HEK293 (cell line): Measurements from ENCODE around the gene PHLDB3.

Source experiments
- ATF2 ChIP-seq: fragments of 450-650 bp; formaldehyde crosslinking; IDR thresholded peaks from 2 replicates; pipeline ENCODE4 v1.5.1; 2016; ENCODE audit warnings: missing biosample characterization, missing genetic modification characterization, low read depth
- BCL11B ChIP-seq: fragments of 450-650 bp; formaldehyde crosslinking; IDR thresholded peaks from 2 replicates; pipeline ENCODE4 v1.5.1; 2016; ENCODE audit warnings: low read depth, missing biosample characterization, missing genetic modification characterization
- CTCF ChIP-seq: fragments of 450-650 bp; formaldehyde crosslinking; IDR thresholded peaks from 2 replicates; pipeline ENCODE4 v1.5.1; 2016; ENCODE audit warnings: missing biosample characterization, missing genetic modification characterization
- HOXC10 ChIP-seq: sonication (generic); formaldehyde crosslinking; IDR thresholded peaks from 2 replicates; pipeline ENCODE4 v1.8.1; 2023; ENCODE audit warnings: mild to moderate bottlenecking, missing genetic modification reagents
- KLF16 ChIP-seq: fragments of 450-650 bp; formaldehyde crosslinking; IDR thresholded peaks from 2 replicates; pipeline ENCODE4 v1.5.1; 2017; ENCODE audit warnings: missing biosample characterization, missing genetic modification characterization
- REST ChIP-seq: fragments of 450-650 bp; formaldehyde crosslinking; IDR thresholded peaks from 2 replicates; pipeline ENCODE4 v1.5.1; 2016; ENCODE audit warnings: missing biosample characterization, missing genetic modification characterization
- SP7 ChIP-seq: fragments of 450-650 bp; formaldehyde crosslinking; IDR thresholded peaks from 2 replicates; pipeline ENCODE4 v1.5.1; 2016; ENCODE audit warnings: missing biosample characterization, missing genetic modification characterization
- ZBTB26 ChIP-seq: fragments of 450-650 bp; formaldehyde crosslinking; optimal IDR thresholded peaks from 2 replicates; pipeline ENCODE3; 2016; ENCODE audit warnings: missing biosample characterization, mild to moderate bottlenecking, missing genetic modification characterization
- ZNF140 ChIP-seq: fragments of 450-650 bp; formaldehyde crosslinking; IDR thresholded peaks from 2 replicates; pipeline ENCODE4 v1.5.1; 2016; ENCODE audit warnings: missing biosample characterization, missing genetic modification characterization
- ZNF157 ChIP-seq: fragments of 450-650 bp; formaldehyde crosslinking; IDR thresholded peaks from 2 replicates; pipeline ENCODE4 v1.5.1; 2016; ENCODE audit warnings: missing biosample characterization, missing genetic modification characterization
- ZNF350 ChIP-seq: fragments of 450-650 bp; formaldehyde crosslinking; IDR thresholded peaks from 2 replicates; pipeline ENCODE4 v1.5.0; 2017; ENCODE audit warnings: missing biosample characterization, mild to moderate bottlenecking, missing genetic modification characterization
- ZNF501 ChIP-seq: fragments of 450-650 bp; formaldehyde crosslinking; IDR thresholded peaks from 2 replicates; pipeline ENCODE4 v1.5.1; 2016; ENCODE audit warnings: missing biosample characterization, missing genetic modification characterization
- ZNF664 ChIP-seq: fragments of 450-650 bp; formaldehyde crosslinking; IDR thresholded peaks from 2 replicates; pipeline ENCODE4 v1.5.1; 2016; ENCODE audit warnings: missing biosample characterization, missing genetic modification characterization
- ZNF785 ChIP-seq: fragments of 450-650 bp; formaldehyde crosslinking; IDR thresholded peaks from 2 replicates; pipeline ENCODE4 v1.5.1; 2016; ENCODE audit warnings: missing biosample characterization, missing genetic modification characterization

GRCh38 chr19:43464134-43464775 lies 40.3 kb downstream of the PHLDB3 start:
- TF ChIP-seq ZNF501 (tag by site-specific recombination) (no peak), CTCF (tag by site-specific recombination) (no peak), BCL11B (tag by site-specific recombination) (no peak), KLF16 (tag by site-specific recombination) (no peak; the same call in 1 of the 2 replicates), ZNF664 (no peak), HOXC10 (CRISPR knock-in tag) (no peak), ATF2 (tag by site-specific recombination) (no peak), REST (tag by site-specific recombination) (no peak), ZBTB26 (no peak), SP7 (tag by site-specific recombination) (no peak), ZNF140 (tag by site-specific recombination) (no peak), ZNF785 (tag by site-specific recombination) (no peak), ZNF157 (tag by site-specific recombination) (no peak), ZNF350 (tag by site-specific recombination) (no peak)
